ENCODE measurements around the gene LHPP.
"Not testable (repeated sequence)": the region's sequence is repeated elsewhere in the genome, so short reads cannot be mapped to it uniquely, and the experiment has no call there.

The LHPP gene

DNA sequence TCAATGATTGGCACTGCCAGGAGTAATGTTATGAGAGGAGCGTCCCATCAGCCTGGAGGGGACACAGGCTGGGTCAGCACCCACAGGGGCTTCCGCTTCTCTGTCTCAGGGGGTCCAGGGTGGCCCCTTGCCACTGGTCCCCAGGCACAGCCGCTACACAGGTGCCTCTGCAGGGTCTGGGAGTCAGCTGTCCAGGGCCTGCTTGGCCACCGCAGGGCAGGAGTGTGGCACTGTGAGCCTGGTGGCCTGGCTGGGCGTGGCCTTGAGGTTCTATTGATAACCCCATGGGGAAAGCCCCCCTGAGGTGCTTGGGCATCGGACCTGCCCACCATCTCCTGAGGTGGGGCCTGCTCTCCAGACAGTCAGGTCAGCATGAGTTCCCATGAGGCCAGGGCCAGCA lies 136.6 kb downstream of the LHPP start:
- no peak for DNase-seq

DNA sequence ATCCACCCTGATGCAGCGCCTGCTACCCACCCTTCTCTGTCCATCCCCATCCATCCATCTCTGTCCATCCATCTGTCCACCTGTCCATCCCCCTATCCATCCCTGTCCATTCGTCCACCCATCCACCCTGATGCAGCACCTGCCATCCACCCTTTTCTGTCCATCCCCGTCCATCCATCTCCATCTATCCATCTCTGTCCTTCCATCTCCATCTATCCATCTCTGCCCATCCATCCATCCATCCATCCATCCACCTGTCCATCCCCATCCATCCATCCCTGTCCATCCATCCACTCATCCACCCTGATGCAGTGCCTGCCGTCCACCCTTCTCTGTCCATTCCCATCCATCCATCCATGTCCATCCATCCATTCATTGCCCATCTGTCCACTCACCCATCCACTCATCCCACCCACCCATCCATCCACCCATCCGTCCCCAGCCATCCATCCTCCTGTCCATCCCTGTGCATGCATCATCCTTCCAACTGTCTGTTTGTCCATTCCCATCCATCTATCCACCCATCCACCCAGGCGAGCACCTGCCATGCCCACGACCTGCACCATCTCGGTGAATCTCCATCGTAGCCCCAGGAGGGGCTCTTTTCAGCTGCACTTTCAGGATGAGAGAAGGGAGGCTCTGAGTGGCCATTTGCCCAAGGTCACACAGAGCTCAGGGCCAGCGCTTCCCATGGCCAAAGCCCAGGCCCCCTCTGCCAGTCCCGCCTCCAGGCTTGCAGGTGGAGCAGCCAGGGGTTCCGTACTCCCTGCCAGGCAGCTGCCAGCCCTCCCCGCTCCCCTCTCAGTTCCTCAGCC lies 137.4 kb downstream of the LHPP start:
- no peak for DNase-seq

DNA sequence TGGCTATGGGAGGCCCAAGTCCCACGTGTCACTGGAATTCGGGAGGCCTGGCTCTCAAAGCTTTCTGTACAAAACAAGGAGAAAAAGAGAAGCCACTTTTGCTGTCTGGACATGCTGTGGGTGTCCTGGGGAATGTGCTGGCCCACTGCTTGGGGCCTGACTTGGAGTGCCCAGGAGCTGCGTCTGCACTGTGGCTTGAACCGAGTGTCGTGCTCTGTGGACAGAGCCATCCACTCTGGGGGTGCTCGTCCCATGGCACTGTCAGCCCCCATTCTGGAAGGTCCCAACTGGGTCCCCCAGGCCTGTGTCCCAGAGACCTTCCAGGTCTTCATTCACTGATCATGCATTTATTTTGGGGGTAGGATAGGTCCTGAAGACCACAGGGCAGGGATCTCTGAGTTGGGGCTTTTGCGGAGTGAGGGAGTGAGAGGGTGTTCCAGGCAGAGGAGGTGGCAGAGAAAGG lies 138.0 kb downstream of the LHPP start:
- DNase-seq = no peak

DNA sequence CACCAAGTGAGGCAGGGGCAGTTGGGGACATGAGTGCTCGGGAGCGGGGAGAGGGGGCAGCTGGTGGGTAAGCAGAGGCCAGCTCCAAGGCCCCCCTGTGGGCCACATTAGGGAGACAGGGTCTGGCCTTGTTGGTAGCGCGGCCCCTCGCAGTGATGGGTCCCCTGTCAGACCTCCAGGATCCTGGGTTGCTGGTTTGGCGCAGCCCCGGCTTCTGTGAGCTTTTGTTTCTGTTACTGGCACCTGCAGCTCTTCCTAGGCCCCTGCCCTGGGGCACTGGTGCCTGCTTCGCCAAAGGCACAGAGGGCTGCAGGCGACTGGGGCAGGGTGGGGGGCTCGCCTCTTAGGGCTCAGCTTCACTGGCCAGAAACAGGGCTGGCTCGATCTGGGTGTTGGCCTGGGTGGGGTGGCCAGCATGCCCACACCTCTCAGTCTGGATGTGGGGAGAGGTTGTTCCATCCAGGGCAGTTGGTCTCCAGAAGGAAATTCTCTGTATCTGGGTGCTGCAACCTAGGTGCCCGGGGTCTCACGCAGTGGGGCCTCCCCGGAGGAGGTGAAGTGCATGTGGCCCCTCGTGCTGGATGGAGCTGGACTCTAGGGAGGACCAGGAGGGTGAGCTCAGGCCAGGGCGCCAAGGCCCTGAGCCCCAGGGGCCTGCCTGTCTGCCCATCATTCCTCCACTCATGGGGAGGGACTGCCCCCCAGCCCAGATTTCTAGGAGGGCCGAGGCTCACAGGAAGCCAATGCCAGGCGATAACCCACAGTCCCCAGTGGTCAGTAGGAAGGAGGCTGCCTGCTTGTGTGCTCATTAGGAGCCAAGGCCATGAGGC lies 138.6 kb downstream of the LHPP start:
- no peak for DNase-seq

DNA sequence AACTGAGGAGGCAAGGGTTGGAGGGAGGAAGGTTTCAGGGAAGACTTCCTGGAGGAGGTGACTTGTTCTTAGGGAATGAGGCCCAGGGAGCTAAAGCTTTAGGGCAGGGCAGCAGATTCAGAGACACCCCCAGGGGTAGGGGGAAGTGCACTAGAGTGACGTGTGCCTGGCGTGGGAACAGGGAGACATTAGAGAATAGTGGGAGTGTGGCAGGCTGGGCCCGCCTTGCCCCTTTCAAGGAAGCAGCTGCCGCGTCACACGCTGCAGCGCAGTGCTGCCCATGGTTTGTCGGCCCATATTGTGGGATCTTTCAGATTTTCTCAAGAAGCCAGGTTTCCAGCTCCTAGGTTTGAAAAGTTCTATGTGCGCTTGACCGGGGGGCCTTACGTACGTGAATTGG lies 139.4 kb downstream of the LHPP start:
- no peak for DNase-seq

DNA sequence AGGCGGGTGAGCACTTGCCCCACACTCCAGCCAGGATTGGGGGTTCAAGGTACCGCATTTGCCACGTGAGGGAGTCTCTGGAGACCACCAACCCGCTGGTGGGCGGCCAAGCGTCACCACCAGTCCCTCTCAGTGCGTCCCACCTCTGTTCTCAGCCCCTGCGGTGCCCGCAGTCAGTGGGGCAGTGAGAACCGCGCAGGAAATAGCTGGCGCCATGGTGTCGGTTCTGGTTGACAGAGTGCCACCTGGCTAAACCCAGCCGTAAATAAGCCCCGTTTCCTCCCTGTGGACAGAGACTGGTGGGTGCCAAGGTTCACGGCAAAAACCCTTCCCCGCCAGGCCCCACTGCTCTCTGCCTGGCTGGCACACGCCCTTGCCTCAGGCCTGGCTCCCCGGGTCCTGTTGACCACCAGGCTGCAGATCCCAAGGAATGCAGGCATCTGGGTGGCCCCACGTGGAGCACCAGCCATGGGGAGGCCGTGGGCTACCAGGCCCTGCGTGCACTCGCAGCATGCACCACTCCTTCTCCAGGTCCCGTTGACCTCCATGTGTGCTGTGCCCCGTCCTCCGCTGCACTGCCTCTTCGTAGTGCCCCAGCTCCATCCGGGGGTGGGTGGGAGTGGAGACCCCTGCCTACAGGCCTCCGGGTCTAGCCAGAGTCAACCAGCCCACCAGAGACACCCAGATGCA lies 140.0 kb downstream of the LHPP start:
- no peak for DNase-seq

DNA sequence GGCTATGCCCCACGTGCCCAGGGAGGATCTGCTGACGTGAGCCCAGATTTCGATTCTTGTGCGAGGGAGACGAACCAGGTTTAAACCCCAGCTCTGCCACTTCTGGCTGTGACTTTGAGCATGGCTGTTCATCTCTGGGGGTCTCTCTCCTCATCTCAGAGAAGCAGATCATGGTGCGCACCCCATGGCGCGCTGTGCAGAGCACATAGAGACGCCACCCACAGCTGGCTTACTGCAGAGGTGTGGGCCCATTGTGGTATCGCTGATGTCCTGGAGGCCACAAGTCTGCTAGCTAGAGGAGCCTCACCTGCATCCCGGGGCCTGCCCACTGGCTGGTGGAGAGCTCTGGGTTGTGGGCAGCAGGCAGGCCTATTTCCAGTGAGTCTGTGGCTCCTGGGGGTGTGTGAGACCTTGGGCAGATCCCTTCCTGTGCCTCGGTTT lies 140.5 kb downstream of the LHPP start:
- no peak for DNase-seq

DNA sequence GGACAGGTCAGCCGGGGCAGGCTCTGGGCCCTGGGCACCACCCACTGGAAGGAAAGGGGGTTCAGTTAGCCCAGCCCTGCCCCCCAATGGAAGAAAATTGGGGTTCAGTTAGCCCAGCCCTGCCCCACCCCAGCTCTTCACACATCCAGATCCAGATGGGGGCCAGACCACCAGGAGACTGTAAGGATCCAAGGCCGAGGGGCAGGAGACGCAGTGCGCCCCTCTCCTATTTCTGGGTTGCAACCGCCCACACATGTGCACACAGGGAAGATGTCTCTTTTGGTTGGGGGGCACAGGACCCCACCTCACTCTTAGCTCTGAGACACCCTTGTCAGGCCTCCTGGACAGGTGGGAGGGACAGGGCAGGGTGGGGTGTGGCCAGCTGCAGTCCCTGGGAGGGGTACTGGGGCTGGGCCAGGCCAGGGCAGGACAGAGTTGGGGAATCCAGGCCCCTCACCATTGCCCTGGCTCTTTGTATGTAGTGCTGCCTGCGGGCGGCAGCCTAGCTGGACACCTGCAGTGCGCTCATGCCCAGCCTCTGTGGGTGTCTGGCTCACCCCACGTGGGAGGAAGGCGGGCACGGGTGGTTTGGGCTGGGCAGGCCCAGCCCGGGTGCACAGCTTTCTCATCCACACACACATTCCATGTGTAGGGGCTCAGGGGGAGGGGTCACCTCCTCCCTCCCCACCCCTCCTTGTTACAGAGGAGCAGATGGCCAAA lies 141.2 kb downstream of the LHPP start:
- no peak for DNase-seq

DNA sequence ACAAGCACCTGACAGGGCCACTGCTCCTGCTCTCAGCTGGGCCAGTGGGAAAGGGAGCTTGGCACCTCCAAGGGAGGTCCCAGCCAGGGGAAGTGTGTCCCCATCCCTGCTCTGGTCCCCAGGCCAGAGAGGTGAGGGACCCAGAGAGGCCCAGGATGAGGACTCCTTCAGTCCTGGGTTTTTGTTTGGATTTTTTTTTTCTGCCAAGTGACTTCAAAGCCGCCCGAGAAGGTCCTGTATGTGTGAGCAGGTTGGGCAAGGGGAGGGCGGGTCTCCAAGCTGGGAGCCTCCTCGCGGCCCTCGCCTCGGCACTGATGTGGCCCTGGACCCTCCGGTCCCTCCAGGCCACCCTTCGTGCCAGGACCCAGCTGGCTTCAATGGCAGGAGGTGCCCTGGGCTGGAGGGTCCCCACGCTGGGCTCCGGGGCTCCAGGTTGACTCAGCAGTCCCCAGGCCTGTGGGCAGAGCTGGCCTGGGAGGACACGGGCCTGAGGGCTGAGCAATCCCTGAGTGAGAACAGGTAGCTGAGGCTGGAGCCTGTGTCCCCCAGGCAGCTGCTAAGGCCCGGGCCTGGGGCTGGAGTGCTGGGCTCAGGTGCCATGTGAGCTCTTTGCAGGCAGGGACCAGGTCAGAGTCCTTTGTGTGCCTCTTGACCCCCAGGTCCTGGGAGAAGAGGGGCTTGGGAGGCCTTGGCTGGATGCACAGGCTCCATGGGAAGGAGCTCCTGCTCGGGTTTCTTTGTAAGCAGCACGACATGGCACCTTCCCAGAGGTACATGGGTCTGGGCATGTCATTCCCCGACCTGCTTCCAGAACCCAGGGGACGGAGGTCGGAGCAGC lies 142.0 kb downstream of the LHPP start:
- DNase-seq = no peak

DNA sequence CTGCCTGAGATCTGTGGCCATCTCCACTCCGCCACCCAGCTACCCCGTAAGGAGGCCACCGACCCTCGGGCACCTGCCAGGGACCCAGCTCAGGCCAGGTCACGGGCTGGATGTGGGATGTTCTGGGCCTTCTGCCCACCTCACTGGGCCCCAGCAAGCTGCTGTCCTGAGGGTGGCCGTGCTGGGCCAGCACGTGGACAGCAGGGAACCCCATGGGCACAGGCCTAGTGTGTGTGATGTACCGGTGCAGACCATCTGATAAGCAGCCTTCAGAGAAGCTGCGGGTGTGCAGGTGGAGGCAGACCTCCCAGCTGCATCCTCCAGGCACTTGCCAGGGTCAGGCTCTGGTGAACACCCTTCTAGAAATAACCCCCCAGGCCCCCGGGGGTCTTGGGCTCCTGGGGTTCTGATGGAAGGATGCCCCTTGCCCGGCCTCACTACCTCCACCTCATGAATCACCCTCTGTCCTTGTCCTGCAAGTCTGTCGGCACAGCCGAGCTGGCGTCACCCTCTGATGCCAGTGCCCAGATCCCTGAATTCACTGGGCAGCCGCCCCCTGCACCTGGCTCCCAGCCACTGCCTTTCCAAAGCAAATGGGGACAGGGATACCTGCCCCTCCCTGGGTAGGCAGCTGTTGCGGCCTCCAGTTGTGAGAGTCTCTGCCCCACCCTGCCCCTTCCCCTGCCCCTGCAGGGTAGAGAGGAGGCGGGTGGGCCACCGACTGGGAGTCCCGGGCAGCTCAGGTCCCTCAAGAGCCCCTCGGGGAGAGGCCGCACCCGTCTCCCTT lies 142.8 kb downstream of the LHPP start:
- no peak for DNase-seq

DNA sequence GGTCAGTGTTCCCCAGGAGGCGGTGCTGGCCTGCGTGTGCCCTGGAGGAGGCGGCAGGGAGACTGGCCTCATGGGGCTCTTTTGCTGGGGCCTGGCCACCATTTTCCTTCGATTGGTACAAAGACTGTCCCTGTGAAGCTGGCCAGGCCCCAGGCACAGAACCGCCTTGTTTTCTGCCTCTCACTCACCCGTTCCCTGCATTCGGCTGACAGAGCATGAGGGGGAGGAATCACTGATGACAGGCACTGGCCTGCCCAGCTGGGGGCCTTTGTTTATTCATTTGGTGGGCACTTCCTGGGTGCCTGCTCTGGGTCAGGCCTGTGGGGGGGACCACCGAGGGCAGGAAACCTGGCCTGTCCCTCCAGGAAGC lies 143.4 kb downstream of the LHPP start:
- no peak for DNase-seq

DNA sequence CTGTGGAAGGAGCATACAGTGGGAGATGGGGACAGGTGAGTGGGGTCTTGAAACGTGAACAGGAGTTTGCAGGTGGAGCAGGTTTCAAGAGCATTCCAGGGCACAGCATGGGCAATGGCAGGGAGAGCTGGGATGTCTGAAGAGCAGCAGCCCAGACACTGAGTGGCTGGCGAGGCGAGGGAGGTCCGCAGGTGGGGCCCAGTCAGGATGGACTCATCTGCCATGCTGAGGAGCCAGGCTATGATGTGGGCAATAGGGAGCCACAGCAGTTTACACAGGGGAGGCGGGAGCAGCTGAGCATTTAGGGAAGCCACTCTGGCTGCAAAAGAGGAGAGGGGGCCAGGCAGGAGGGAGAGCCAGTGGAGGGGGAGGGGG lies 143.8 kb downstream of the LHPP start:
- DNase-seq = no peak

DNA sequence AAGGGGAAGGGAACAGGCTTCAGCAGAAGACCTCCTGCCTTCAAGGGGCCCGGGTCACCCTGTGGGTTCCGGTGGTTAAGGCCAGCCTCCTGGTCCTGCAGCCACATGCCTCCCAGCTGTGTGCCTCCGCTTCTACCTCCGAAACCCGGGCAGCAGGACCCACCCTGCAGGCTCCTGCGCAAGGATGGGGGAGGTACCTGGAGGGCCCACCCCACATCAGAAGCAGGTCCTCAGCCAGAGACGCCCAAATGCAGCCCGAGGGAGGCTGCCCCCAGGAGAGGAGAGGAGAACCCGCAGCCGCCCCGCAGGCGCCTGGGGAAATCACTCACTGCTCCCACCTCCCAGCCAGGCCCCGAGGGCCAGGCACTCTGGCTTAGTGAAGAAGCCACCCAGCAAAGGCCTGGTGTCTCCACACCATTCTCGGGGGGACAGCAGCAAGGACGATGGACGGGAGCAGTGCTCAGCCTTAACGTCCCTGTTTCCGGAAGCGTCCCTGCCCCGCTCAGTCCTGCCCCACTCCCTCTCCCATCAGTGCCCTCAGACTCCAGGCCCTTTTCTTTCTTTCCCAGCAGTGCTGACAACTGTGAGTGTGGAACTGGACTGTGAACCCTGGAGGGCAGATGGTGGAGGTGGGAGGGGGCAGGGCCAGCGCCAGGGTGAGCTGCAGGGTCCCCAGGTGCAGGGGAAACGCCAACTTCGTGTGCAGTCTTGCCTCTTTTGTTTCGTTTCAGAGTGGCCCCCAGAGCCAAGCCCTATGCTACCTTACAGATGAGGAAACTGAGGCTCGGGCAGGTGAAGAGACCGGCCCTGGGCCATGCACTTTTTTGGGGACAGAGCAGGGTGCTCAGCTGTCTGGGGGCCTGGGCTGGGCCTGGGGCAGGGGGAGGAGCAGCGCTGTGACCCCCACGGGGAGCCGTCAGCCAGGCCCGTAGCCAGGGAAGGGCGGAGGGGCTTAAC lies 144.5 kb downstream of the LHPP start:
- no peak for DNase-seq

DNA sequence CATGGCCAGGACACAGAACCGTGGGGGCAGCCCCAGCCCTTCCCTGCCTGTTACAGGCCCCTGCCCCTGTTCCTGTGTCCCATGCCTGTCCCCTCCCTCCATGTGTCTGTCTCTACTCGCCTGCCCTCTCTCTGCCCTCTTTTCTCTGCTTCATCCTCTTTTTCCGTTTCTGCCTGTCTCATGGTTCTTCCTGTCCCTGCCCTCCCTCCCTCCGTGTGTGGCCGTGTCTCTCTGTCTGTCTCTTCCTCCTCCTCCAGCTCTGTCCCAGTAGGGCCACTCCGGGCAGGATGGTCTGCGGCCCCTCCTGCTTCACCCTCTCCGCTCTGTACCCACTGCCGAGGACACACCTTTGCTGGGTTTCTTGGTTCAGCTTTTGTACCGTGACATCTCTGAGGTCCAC lies 145.2 kb downstream of the LHPP start:
- DNase-seq = no peak

DNA sequence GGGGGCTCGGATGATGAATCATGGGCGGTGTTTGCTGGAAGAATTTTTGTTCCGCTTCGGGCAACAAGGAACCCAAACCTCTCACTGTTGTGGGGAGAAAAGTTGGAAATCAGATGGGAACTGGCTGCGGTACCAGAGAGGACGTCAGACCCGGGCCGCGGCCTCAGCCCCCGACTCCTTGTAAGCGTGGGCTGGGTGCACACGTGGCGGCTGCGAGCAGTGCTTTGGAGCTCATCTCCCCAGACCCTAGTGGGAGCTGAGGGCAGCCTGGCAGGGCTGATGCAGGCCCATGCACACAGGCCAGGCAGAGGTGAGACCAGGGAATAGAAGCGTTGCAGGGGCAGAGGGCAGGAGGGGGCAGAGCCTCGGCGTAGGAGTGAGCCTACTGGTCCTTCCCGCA lies 146.1 kb downstream of the LHPP start:
- DNase-seq = no peak

DNA sequence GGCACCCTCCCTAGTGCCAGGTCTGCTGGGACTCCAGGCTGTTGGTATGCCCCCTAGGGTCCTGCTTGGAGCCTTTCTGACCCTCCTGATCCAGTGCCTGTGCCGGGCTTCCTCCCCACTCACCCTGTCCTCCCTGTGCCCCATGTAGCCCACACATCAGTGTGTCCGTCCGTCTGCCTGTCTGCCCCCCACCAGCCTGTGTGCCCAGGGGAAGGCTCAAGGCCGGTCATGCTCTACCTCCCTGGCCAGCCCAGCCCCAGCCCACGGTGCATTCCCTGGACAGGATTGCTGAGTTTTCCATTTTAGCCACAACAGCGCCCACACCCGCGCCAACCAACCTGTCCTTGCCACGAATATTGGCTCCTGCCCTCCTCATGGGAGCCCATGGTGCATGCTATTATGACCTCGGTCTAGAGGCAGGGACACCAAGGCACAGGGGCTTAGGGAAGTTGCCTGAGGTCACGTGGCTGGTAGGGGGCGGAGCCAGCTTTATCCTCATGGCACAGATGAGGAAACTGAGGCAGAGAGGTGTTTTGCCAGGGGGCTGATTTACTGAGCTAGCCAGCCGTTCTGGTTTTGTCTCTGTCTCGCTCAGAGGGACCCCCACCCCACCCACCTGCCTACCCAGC lies 146.6 kb downstream of the LHPP start:
- DNase-seq = no peak

DNA sequence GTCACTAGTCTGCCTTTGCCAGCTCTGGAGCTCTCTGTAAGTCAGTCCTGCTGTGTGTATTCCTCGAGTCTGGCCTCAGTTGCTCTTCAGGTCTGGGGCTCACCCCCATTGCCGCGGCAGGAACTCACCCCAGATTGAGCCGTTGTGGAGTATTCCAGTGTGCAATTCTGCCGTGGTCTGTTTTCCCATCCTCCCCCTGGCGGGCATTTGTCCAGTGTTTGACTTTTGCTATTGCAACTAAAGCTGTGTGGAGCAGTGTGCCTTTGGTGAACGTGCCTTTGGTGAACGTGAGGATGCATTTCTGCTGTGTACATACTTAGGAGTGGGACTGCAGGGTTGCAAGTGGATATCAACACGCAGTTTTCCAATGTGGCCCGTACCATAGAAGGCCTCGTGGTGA lies 148.1 kb downstream of the LHPP start:
- DNase-seq = no peak

DNA sequence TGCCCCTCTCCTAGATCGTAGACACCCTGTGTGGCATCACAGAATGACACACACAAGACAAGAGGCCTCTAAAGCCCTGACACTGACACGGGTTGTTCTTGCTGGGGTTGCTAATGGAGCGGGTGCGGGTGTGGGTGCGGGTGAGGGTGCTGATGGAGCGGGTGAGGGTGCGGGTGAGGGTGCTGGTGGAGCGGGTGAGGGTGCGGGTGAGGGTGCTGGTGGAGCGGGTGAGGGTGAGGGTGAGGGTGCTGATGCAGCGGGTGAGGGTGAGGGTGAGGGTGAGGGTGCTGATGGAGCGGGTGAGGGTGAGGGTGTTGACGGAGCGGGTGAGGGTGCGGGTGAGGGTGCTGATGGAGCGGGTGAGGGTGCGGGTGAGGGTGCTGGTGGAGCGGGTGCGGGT lies 148.6 kb downstream of the LHPP start:
- DNase-seq = not testable (repeated sequence)

DNA sequence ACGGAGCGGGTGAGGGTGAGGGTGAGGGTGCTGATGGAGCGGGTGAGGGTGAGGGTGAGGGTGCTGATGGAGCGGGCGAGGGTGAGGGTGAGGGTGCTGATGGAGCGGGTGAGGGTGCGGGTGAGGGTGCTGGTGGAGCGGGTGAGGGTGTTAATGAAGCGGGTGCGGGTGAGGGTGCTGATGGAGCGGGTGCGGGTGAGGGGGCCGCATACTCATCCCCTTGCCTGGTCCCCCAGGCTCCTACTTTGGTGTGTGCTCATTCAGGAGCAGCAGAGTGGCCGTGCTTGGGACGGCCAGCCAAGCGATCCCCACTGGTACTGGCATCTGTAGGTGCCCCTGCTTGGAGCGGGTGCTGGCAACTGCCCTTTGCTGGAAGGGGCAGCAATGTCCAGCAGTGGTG lies 149.2 kb downstream of the LHPP start:
- not testable (repeated sequence) for DNase-seq
